K562 (cell line): Measurements from ENCODE around the gene SPIB. TPM values are rescaled to one million over a fixed set of nuclear protein-coding genes. Genes with fewer than 3 reads are reported as not detected.

Experiments used
- ARHGAP35 ChIP-seq: fragments of 450-650 bp; IDR thresholded peaks from 2 replicates; pipeline ENCODE4 v1.6.1; 2018; ENCODE audit not compliant: partially characterized antibody
- ARID4B ChIP-seq: sonication (generic); formaldehyde crosslinking; IDR thresholded peaks from 2 replicates; pipeline ENCODE4 v1.8.0; 2022; ENCODE audit warnings: mild to moderate bottlenecking, missing genetic modification reagents
- CEBPB ChIP-seq: fragments of 450-650 bp; IDR thresholded peaks from 2 replicates; pipeline ENCODE4 v1.6.1; 2016; ENCODE audit warnings: missing genetic modification characterization, missing compliant biosample characterization
- CREM ChIP-seq: IDR thresholded peaks from 2 replicates; pipeline ENCODE4 v1.6.1; 2014; ENCODE audit warnings: antibody characterized with exemption, low read depth
- CTBP1 ChIP-seq: fragments of 450-650 bp; IDR thresholded peaks from 2 replicates; pipeline ENCODE4 v1.6.1; 2016; ENCODE audit warnings: borderline replicate concordance
- ERF ChIP-seq: fragments of 450-650 bp; formaldehyde crosslinking; IDR thresholded peaks from 2 replicates; pipeline ENCODE4 v1.4.0; 2020; ENCODE audit warnings: mild to moderate bottlenecking, mixed read lengths
- ETV6 ChIP-seq, 3 experiments: fragments of 150-350 bp in 1 of 3; sonication (generic) in 1 of 3; formaldehyde crosslinking in 1 of 3; IDR thresholded peaks; 2 replicates each; pipeline versions ENCODE4 v1.6.1 to v1.8.0; 2014 to 2022; ENCODE audit warnings: borderline replicate concordance in 2 of 3, low read depth in 2 of 3, antibody characterized with exemption in 1 of 3, low read length in 1 of 3, mild to moderate bottlenecking in 1 of 3, missing genetic modification reagents in 1 of 3
- FOXA3 ChIP-seq, 2 experiments: fragments of 450-650 bp in 1 of 2; sonication (generic) in 1 of 2; formaldehyde crosslinking; IDR thresholded peaks in 1 of 2; conservative IDR thresholded peaks in 1 of 2; 2 replicates each; pipeline versions ENCODE4 v1.4.0 to v1.8.0; 2020 to 2022; ENCODE audit warnings: mild to moderate bottlenecking in 2 of 2, missing genetic modification reagents in 1 of 2
- KLF13 ChIP-seq: fragments of 450-650 bp; IDR thresholded peaks from 2 replicates; pipeline ENCODE4 v1.6.1; 2016; ENCODE audit warnings: missing genetic modification characterization, low read depth, mild to moderate bottlenecking, missing compliant biosample characterization, moderate library complexity, borderline replicate concordance
- MTF1 ChIP-seq: fragments of 250-450 bp; sonication (Bioruptor Pico); IDR thresholded peaks from 2 replicates; pipeline ENCODE4 v1.9.0; 2021; ENCODE audit warnings: moderate library complexity, mild to moderate bottlenecking, inconsistent platforms, borderline replicate concordance
- NUFIP1 ChIP-seq: fragments of 450-650 bp; IDR thresholded peaks from 2 replicates; pipeline ENCODE4 v1.6.1; 2018; ENCODE audit not compliant: partially characterized antibody
- SMC3 ChIP-seq: conservative IDR thresholded peaks from 2 replicates; pipeline ENCODE4 v1.6.1; 2011; ENCODE audit warnings: low read depth, low read length, improper control_type of control experiment; ENCODE audit not compliant: insufficient read depth
- TCF7 ChIP-seq: sonication (generic); IDR thresholded peaks from 2 replicates; pipeline ENCODE4 v1.6.1; 2016; ENCODE audit warnings: antibody characterized with exemption, borderline replicate concordance
- THAP12 ChIP-seq: fragments of 250-450 bp; sonication (Bioruptor Pico); IDR thresholded peaks from 2 replicates; pipeline ENCODE4 v1.9.0; 2021; ENCODE audit warnings: mild to moderate bottlenecking, inconsistent platforms
- TRIM28 ChIP-seq: fragments of 450-650 bp; IDR thresholded peaks from 2 replicates; pipeline ENCODE4 v1.6.1; 2017
- ZNF133 ChIP-seq: fragments of 250-450 bp; sonication (Bioruptor Pico); IDR thresholded peaks from 2 replicates; pipeline ENCODE4 v1.4.0; 2020; ENCODE audit warnings: mild to moderate bottlenecking
- ZNF75A ChIP-seq: fragments of 450-650 bp; formaldehyde crosslinking; IDR thresholded peaks from 2 replicates; pipeline ENCODE4 v1.4.0; 2020; ENCODE audit warnings: mild to moderate bottlenecking
- polyA plus RNA-seq, 8 experiments: library from polyadenylated mRNA; depleted of rRNA in 4 of 8; stranded (reverse) in 5 of 8; unstranded in 3 of 8; fragments of >200 nt; fragmentation: Nextera tagmentation in 2 of 8; fragmentation: Illumina TruSeq in 1 of 8; extraction: Ambion mirVana in 2 of 8; extraction: Trizol in 1 of 8; gene quantifications; 2 replicates each; pipeline versions ENCODE4 v1.2.1 to v1.2.3, GENCODE V29; 2011 to 2014; ENCODE audit warnings: inconsistent platforms in 1 of 8, missing spikeins in 1 of 8
- total RNA-seq, 7 experiments: library from RNA; depleted of rRNA in 6 of 7; stranded (reverse); fragments of >200 nt in 6 of 7; fragmentation: Illumina TruSeq in 2 of 7; extraction: Trizol in 2 of 7; gene quantifications; 2 replicates each; pipeline versions ENCODE4 v1.2.1 to v1.2.3, GENCODE V29; 2011 to 2021; ENCODE audit warnings: low replicate concordance in 1 of 7

The SPIB gene
- total and polyA plus RNA-seq, 9 of the 15 experiments (the other 6 are each of a cell fraction or from before 2014, with no cell fraction given) = 0.06 to 1.0 (median 0.43) TPM; not detected in 1

DNA sequence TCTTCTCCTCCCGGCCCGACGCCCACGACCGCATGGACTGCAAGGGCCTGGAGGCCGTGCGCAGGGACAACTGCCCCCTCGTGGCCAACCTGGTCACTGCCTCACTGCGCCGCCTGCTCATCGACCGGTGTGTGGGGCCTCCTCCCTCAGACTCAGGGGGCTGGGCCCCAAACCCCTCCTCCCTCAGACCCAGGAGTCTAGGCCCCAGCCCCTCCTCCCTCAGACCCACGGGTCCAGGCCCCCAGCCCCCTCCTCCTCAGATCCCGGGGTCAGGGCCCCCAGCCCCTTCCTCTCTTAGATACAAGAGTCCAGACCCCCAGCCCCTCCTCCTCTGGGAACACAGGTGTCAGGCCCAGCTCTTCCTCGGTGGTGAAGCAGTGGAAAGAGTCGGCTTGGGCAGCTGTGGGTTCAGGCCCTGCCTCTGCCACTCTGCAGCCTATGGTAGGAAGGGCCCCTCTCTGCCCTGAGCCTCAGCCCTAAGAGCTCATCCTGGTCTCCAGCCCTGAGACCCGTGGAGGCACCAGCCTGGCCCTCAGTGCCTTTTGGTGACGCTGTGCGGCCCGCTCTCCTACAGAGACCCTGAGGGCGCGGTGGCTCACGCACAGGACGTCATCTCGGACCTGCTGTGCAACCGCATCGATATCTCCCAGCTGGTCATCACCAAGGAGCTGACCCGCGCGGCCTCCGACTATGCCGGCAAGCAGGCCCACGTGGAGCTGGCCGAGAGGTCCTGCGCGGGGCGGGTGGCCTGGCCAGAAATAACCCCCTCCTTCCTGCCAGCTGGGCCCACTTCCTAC lies 3.7 kb upstream of the SPIB start (continued):
- TF ChIP-seq TRIM28 (peak; percentile 60), SMC3 (peak; percentile 70), NUFIP1 (peak; percentile 35), KLF13 (peak; percentile 48; the same call in 1 of the 2 replicates), ZNF75A (CRISPR knock-in tag) (no peak), ERF (CRISPR knock-in tag) (0 out of 2 replicates have a peak, but pooled peaks have one; percentile 42), FOXA3 (CRISPR knock-in tag; conservative IDR thresholded peaks at IDR 0.05 in 1 of 2, IDR thresholded peaks at IDR 0.05 in 1 of 2) (peak in 1 of 2 experiments; percentile 17; a peak in 1 of 4 replicates), THAP12 (CRISPR knock-in tag) (no peak), ETV6 (IDR thresholded peaks at IDR 0.05; ENCODE audit: borderline replicate concordance in 1 of 2, low read depth in 2 of 2, low read length in 1 of 2) (no peak), ETV6 (CRISPR knock-in tag; IDR thresholded peaks at IDR 0.05; ENCODE audit: borderline replicate concordance) (no peak), MTF1 (CRISPR knock-in tag) (no peak), CTBP1 (peak; percentile 41; the same call in 1 of the 2 replicates), ARID4B (CRISPR knock-in tag) (peak; percentile 75), ARHGAP35 (peak; percentile 78), ZNF133 (no peak), CEBPB (tag) (no peak), CREM (peak; percentile 84), TCF7 (no peak)
